ENCODE data around the gene DEFB124. TPM values are rescaled to one million over a fixed set of nuclear protein-coding genes. Genes with fewer than 3 reads are reported as not detected.
A peak's percentile ranks its signal among the peaks of the same experiment; 100 is the strongest.
"Not testable (repeated sequence)": the region's sequence is repeated elsewhere in the genome, so short reads cannot be mapped to it uniquely, and the experiment has no call there.

DEFB124 gene, protein sequence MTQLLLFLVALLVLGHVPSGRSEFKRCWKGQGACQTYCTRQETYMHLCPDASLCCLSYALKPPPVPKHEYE
- not detected in 2 replicates for total RNA-seq (2014; rRNA removed)
- polyA plus RNA-seq (2012) = not detected

DNA sequence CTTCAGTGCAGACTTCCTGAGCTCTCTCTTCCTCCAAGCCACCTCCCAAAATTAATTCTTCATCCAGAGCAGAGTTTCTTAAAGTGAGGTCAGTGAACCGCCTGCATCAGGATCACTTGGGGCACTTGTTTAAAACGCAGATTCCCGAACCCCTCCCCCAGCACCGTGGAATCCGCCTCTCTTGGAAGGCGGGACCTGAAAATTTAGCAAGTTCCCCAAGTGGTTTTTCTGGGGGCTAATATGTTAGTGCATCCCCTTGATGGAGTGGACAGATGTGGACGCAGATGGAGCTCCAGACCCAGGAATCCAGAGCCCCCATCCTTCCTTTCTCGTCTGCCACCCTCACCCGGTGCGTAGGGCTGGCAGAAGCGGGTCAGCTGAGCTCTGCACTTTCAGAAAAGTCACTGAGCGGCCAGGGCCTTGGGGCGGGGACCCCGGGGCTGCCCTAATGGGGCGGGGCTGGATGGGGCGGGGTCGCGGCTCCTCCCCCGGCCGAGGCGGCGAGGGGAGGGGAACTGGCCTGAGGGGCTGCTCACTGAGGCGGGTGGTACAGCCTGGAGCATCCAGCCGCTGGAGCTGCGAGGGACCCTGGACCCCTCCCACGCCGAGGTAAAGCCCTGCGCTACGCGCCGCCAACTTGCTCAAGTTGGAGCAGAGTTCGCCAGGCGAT, at the start of gene DEFB124, which contains the start of gene REM1:
Gene DEFB124 (minus strand): TSS at position 370 of the 670 bp plus-strand sequence. CDS start 2,114 bp downstream, outside the sequence.
Gene REM1 (plus strand): TSS at position 531 of the 670 bp plus-strand sequence. CDS start 1,158 bp downstream, outside the sequence.
- no peak for DNase-seq (ENCODE audit: low read depth)

GRCh38 chr20:31523361-31524283, 48.7 kb upstream of the DEFB124 start:
- DNase-seq (ENCODE audit: low read depth) = no peak

DNA sequence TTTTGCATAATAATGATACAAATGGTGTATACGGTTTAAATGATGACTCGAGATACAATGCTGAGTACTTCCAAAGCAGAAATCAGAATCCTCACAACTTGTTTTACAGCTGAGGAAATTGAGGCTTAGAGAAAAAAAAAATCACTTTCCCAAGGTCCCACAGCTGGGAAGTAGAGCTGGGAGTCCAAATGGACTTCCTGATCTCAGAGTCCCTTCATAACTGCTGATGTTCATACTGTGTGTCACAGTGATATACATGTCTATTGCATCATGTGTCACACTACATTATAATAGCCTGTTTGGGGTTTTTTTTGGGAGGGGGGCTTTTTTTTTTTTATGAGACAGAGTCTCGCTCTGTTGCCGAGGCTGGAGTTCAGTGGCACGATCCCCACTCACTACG, 47.8 kb upstream of the DEFB124 start:
- DNase-seq (ENCODE audit: low read depth) = no peak

DNA sequence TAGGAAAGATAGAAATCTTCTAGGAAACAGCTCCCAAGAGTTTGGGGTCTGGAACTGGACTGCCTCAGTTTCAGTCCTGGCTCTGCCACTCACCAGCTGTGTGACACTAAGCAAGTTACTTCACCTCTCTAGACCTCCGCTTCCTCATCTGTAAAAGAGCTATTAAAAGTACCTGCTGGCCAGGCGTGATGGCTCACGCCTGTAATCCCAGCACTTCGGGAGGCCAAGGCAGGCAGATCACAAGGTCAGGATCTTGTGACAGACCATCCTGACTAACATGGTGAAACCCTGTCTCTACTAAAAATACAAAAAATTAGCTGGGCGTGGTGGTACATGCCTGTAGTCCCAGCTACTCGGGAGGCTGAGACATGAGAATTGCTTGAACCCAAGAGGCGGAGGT, 46.3 kb upstream of the DEFB124 start:
- DNase-seq (ENCODE audit: low read depth) = not testable (repeated sequence)

GRCh38 chr20:31517373-31517772, 42.4 kb upstream of the DEFB124 start:
- peak; percentile 80 for DNase-seq (ENCODE audit: low read depth)

GRCh38 chr20:31516651-31517050, 41.7 kb upstream of the DEFB124 start:
- DNase-seq (ENCODE audit: low read depth) = no peak

DNA sequence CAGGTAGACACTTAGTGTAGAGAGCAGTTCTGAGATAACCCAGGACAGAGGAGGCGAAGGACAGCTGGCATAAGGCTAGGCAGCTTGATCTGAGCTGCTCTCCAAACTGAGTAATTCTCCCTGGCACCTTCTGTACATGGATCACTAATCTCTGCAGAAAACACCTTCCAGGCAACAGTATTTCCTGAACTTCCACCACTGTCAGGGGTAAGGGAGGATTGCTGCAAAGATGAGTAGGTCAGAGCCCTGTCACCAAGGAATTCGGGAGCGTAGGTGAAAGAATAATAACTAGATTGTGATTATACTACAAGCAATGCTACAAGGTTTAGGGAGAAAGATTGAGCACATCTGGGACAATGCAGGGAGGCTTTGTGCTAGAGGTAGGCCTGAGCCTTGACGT, 41.2 kb upstream of the DEFB124 start:
- no peak for DNase-seq (ENCODE audit: low read depth)

DNA sequence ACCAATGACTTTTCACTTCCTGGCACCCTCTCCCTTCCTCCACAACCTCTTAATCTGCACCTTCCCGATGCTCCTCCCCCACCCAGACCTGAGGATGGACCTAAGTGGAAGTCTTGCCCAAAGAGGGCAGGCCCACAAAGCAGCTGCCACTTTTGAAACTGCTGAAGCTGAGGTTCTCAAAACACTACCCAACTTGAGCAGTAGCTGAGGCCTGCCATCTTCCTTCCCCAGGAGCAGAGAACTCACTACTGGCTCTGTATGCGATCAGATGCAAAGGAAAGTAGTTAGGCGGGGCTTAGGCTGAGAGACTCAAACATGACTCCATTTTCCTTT, 40.8 kb upstream of the DEFB124 start:
- DNase-seq (ENCODE audit: low read depth) = no peak

- DNase-seq (ENCODE audit: low read depth) = no peak
These were observed 40.3 kb upstream of the DEFB124 start for GRCh38 chr20:31515072-31515774.

- peak; percentile 89 for DNase-seq (ENCODE audit: low read depth)
These were observed 39.5 kb upstream of the DEFB124 start, which contains the start of gene HM13 for GRCh38 chr20:31514154-31515071. TSS of gene HM13 (plus strand) at chr20:31514442. CDS start at chr20:31514552, 110 bp downstream.

DNA sequence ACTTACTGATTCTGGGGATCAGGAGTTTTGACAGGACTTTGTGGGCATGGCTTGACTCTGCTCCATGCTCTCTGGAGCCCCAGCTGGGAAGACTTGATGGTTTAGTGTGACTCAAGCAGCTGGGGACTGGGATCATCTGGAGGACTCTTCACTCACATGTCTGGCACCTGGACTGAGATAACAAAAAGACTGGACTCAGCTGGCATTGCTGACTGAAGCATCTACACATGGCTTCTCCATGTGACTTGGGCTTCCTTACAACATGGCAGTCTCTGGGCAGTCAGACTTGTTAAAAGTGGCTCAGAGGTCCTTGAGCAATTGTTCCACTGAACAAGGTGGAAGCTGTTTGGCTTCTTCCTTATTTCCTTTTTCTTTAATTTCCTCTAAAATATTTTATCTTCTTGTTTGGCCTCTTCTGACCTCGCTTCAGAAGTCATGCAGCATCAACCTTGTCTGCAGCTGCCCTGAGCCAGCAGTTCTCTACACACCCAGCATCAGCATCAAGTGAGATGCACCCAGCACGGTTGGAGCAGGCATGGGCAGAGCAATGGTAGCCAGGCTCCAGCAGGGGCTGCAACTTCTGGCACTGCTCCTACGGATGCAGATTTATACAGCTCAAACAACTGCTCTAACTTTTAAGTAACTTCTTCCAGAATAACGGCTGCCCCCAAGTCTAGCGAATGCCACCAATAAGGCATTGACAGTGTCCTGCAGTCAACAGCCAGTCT, 33.8 kb upstream of the DEFB124 start:
- no peak for DNase-seq (ENCODE audit: low read depth)

GRCh38 chr20:31505903-31506302, 31.0 kb upstream of the DEFB124 start:
- DNase-seq (ENCODE audit: low read depth) = no peak

DNA sequence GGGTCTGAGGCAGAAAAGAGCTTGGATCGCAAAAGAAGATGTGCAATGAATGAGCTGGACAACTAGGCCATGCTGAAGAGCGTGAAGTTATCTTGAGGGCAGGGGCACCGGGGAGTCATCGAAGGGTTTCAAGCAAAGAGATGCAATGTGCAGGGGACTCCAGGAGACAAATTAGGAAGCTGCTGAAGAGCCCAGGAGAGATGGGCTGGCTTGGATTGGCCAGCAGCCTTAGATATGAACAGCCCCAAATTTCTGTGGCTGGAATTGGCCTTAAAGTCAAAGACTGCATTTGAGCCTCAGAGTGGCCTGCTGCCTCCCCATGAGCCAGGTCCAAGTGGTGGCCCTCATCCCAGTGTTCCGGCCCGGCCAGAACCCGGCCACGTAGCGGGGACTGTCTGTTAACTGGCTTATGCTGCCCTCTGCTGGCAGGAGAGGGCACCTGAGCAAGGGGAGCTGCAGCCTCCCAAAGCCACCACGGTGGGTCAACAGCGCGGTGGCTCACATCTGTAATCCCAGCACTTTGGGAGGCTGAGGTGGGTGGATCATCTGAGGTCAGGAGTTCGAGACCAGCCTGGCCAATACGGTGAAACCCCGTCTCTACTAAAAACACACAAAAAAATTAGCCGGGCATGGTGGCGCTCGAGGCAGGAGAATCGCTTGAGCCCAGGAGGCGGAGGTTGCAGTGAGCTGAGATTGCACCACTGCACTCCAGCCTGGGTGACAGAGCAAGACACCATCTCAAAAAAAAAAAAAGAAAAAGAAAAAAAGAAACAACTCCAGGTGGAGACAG, 28.2 kb upstream of the DEFB124 start:
- peak; percentile 72 for DNase-seq (ENCODE audit: low read depth)

DNA sequence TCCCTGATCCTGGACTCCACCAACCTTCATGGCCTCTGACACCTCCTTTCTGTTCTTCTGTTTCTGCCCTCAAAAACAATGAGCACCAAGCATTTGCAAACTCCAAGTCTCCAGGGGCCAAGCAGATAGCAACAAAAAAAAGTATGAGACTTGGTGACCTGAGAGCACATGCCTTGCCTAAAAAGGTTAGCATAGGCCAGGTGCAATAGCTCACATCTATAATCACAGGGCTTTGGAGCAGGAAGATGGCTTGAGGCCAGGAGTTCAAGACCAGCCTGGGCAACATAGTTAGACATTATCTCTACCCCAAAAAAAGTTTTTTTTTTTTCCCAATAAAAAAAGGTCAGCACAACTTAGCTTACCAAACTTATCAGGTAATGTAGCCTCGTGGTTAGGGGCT, 25.6 kb upstream of the DEFB124 start:
- no peak for DNase-seq (ENCODE audit: low read depth)

- peak; percentile 58 for DNase-seq (ENCODE audit: low read depth)
These were observed 23.1 kb upstream of the DEFB124 start for GRCh38 chr20:31497838-31498540.

GRCh38 chr20:31496761-31497295, 21.9 kb upstream of the DEFB124 start:
- peak; percentile 18 for DNase-seq (ENCODE audit: low read depth)

DNA sequence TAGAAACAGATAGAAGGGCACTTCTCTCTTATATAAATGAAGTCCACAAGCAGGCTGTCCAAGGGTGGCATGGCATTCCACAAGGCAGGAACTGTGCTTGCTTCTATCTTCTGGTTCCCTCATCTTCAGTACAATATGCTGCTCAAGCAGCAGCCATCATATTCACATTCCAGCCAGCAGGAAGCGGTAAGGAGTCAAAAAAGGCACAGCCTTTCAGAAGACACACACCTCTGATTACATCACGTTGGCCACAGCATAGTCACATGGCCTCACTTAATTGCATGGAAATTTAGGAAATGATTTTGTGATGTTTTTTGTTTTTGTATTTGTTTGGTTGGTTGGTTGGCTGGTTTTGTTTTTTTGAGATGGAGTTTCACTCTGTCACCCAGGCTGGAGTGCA, 19.2 kb upstream of the DEFB124 start:
- DNase-seq (ENCODE audit: low read depth) = peak; percentile 32

- DNase-seq (ENCODE audit: low read depth) = no peak
These were observed 15.8 kb upstream of the DEFB124 start for GRCh38 chr20:31490752-31491151.
